Renal cortex interstitium (tissue), 11 donors: ENCODE data around the gene RREB1. TPM values are rescaled to one million over a fixed set of nuclear protein-coding genes. Genes with fewer than 3 reads are reported as not detected.
A peak's percentile ranks its signal among the peaks of the same experiment; 100 is the strongest.

Experiments used
- DNase-seq, 11 donors: peaks; one replicate each; pipeline ENCODE4 v3.0.0-alpha.2; 2013; ENCODE audit warnings: low read depth in 9 of 11, low spot score in 4 of 11; ENCODE audit errors: extremely low read depth in 1 of 11
- polyA plus RNA-seq, 3 donors: library from polyadenylated mRNA; unstranded; fragments of 120-200 nt; gene quantifications; one replicate each; pipeline ENCODE4 v1.2.1, GENCODE V29; 2013; ENCODE audit not compliant: insufficient read length in 3 of 3

The RREB1 gene
- polyA plus RNA-seq, 3 donors: 22.9 to 29.4 (median 23.0) TPM

GRCh38 chr6:7246401-7247178 lies 138.8 kb downstream of the RREB1 start:
- DNase-seq: no peak

- DNase-seq: no peak
Observed at GRCh38 chr6:7247179-7247456, 139.4 kb downstream of the RREB1 start.

GRCh38 chr6:7247828-7248227 lies 140.1 kb downstream of the RREB1 start:
- DNase-seq: no peak

GRCh38 chr6:7249391-7249790 lies 141.6 kb downstream of the RREB1 start:
- no peak for DNase-seq

- no peak for DNase-seq
Observed at GRCh38 chr6:7249946-7250643, 142.3 kb downstream of the RREB1 start.

GRCh38 chr6:7250812-7251211 lies 143.1 kb downstream of the RREB1 start:
- no peak for DNase-seq

GRCh38 chr6:7251646-7252260 lies 144.0 kb downstream of the RREB1 start:
- DNase-seq: no peak

GRCh38 chr6:7252390-7252789 lies 144.6 kb downstream of the RREB1 start:
- no peak for DNase-seq

- no peak for DNase-seq
Observed at GRCh38 chr6:7254980-7255835, 147.4 kb downstream of the RREB1 start.

- DNase-seq: no peak
Observed at GRCh38 chr6:7255918-7256317, 148.2 kb downstream of the RREB1 start.

- no peak for DNase-seq
Observed at GRCh38 chr6:7256785-7257184, 149.0 kb downstream of the RREB1 start.

- DNase-seq: no peak
Observed at GRCh38 chr6:7257521-7258230, 149.9 kb downstream of the RREB1 start.

GRCh38 chr6:7258231-7258763 lies 150.5 kb downstream of the RREB1 start:
- DNase-seq: no peak

- DNase-seq: no peak
Observed at GRCh38 chr6:7260291-7261031, 152.7 kb downstream of the RREB1 start.

GRCh38 chr6:7261032-7261841 lies 153.5 kb downstream of the RREB1 start:
- DNase-seq: peak; percentile 66 to 90 (median 78)

- no peak for DNase-seq
Observed at GRCh38 chr6:7261852-7262461, 154.2 kb downstream of the RREB1 start.
